Measurements from ENCODE around the gene SFRP4.
A peak's percentile ranks its signal among the peaks of the same experiment; 100 is the strongest.

The SFRP4 gene

DNA sequence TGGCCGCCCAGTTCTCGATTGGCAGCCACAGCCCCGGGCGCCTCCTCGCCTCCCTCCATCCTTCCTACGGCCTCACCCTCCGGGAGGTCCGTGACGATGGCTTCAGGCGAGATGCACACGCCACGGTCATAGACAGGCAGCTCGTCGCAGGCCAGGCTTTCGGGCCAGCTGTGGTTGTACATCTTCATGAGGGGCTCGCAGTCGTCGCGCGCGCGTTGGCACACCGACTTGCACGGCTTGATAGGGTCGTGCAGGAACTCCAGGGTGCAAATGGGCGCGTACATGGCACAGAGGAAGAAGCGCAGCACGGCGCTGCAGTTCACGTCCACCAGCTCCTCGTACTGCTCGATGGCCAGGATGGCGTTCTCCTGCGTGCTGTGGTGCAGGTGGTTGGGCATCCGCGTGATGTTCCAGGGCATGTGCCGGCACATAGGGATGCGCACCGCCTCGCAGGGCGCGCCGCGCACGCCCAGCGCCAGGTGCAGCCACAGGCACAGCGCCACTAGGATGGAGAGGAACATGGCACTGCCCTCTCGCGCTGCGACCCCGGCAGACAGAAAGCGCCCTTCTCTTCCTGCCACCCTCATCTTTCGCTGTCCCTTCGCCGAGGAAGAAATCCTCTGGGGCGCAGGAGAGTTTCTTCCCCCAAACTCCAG, 472 bp downstream of the SFRP4 start:
- Histone ChIP-seq H3K36me3 (ENCODE audit: control insufficient read depth, insufficient read depth, low read length) (no peaks in the 10 kb centered on the region), H3K4me2 (ENCODE audit: low read length) (peak overlapping the region; percentile 52), H3K4me3 (ENCODE audit: low read depth, low read length) (peak overlapping the region; percentile 38), H3K9me3 (ENCODE audit: control insufficient read depth, low read length) (no peaks in the 10 kb centered on the region), H3K4me1 (no peaks in the 10 kb centered on the region), H3K27me3 (ENCODE audit: control insufficient read depth, insufficient read depth, low read length) (no peaks in the 10 kb centered on the region), H3K9ac (no peak overlapping the region), H3K79me2 (no peaks in the 10 kb centered on the region), H2AFZ (peak overlapping the region; percentile 78), H3K27ac (no peak overlapping the region)
- no peak for TF ChIP-seq CTCF (IDR thresholded peaks at IDR 0.05)

- TF ChIP-seq CTCF (IDR thresholded peaks at IDR 0.05) = no peak
- Histone ChIP-seq H3K27me3 (ENCODE audit: control insufficient read depth, insufficient read depth, low read length) (no peaks in the 10 kb centered on the region), H3K4me2 (ENCODE audit: low read length) (no peak overlapping the region), H3K9ac (no peak overlapping the region), H3K79me2 (no peaks in the 10 kb centered on the region), H3K4me3 (ENCODE audit: low read depth, low read length) (no peak overlapping the region), H2AFZ (no peak overlapping the region), H3K36me3 (ENCODE audit: control insufficient read depth, insufficient read depth, low read length) (no peaks in the 10 kb centered on the region), H3K4me1 (no peaks in the 10 kb centered on the region), H3K9me3 (ENCODE audit: control insufficient read depth, low read length) (no peaks in the 10 kb centered on the region), H3K27ac (no peak overlapping the region)
These were observed 1.2 kb downstream of the SFRP4 start for GRCh38 chr7:37915438-37915837.

DNA sequence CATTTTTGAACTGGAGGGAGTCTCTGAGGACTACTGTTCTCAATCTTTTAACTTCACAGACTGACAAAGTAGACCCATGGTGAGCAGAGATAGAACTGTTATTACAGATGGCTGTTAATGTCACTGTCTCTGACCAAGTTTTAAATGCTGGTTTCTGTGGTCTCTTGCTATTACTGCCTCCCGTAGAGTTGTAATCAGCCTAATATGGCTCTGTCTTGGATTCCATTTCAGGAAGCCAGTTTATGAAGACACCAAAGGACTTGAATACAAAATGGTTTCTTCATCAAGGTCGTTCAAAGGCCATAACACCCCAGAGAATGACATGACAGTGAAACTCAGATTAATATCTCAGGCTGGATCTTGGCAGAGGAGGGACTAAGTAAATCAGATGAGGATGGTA, 3.9 kb downstream of the SFRP4 start:
- Histone ChIP-seq H3K9me3 (ENCODE audit: control insufficient read depth, low read length) (no peaks in the 10 kb centered on the region), H3K4me1 (no peaks in the 10 kb centered on the region), H3K9ac (no peak overlapping the region), H3K36me3 (ENCODE audit: control insufficient read depth, insufficient read depth, low read length) (no peaks in the 10 kb centered on the region), H3K27ac (no peak overlapping the region), H3K4me2 (ENCODE audit: low read length) (no peak overlapping the region), H2AFZ (peak overlapping the region; percentile 61), H3K79me2 (no peaks in the 10 kb centered on the region), H3K4me3 (ENCODE audit: low read depth, low read length) (no peak overlapping the region), H3K27me3 (ENCODE audit: control insufficient read depth, insufficient read depth, low read length) (no peaks in the 10 kb centered on the region)
- TF ChIP-seq CTCF (IDR thresholded peaks at IDR 0.05) = no peak

DNA sequence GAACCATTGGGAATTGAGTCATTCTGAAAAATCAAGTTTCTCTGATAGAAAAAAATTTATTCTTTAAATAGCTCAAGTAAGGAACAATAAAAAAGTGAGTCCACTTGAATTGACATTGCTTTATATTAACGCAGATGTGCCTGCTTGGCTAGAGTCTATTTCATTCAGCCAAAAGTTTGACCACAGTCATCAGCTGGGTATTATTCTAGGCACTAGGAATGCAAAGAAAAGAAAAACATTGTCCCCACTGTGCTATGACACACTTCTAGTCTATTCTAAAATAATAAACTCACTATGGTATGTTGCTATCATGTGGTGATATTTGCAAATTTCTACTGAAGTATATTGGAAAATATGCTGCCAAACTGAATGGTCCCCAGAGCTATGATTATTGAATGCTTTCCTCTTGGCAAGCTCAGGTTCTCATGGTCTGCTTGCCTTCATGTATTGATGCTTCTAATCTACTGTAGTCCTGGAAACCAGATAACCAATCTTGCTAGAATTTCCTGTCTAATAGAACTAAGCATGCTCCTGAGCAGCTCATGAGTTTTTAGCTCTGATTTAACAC, 8.3 kb downstream of the SFRP4 start:
- H3K9me3 ChIP-seq (ENCODE audit: control insufficient read depth, low read length) = no peaks in the 10 kb centered on the region
- no peak for TF ChIP-seq CTCF (IDR thresholded peaks at IDR 0.05)
- no peaks in the 10 kb centered on the region for H3K4me1 ChIP-seq
- no peak overlapping the region for H3K4me3 ChIP-seq (ENCODE audit: low read depth, low read length)
- H3K9ac ChIP-seq = no peak overlapping the region
- H3K79me2 ChIP-seq = no peaks in the 10 kb centered on the region
- H3K27ac ChIP-seq = no peak overlapping the region
- H2AFZ ChIP-seq = no peak overlapping the region
- no peaks in the 10 kb centered on the region for H3K36me3 ChIP-seq (ENCODE audit: control insufficient read depth, insufficient read depth, low read length)
- no peak overlapping the region for H3K4me2 ChIP-seq (ENCODE audit: low read length)
- H3K27me3 ChIP-seq (ENCODE audit: control insufficient read depth, insufficient read depth, low read length) = no peaks in the 10 kb centered on the region
